IPS-18c (cell line): ENCODE measurements around the gene DIAPH1.
"Not testable (repeated sequence)": the region's sequence is repeated elsewhere in the genome, so short reads cannot be mapped to it uniquely, and the experiment has no call there.

Experiments used
- H3K4me3 ChIP-seq: 2 replicates; pipeline ENCODE4 v1.7.0; 2013; ENCODE audit warnings: low read depth, mild to moderate bottlenecking, low read length, moderate library complexity; ENCODE audit not compliant: insufficient read depth
- H3K9me3 ChIP-seq: one replicate; pipeline ENCODE4 v1.6.1; 2013; ENCODE audit warnings: mild to moderate bottlenecking, low read length, moderate library complexity; ENCODE audit not compliant: control insufficient read depth, insufficient read depth

The DIAPH1 gene

DNA sequence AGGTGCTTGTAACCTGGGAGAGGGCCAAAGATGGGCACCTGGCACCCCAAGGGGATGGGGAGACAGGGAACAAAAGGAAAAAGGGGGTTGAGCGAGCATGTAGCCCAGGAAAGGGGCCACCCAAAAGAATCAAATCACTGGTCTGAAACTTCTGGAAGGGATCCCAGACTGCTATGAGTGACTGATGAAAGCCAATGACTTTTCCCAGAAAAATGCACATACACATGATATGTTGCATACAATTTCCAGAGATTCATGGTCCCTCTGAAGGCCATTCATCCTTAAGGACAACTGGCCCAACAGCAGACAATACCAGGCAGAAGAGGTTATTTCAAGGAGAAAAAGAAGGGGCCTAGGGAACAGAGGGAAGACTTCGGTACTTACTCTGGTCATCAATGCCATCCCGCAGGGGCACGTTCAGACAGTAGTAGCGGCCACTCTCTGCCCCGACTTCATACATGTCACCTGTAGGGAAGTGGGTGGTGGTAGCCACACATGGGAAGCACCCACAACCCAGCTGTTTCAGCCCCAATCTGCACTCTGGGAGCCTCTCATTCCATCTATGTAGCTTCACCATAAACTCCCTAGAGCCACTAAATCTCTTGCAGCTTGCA is 9.5 kb upstream of the DIAPH1 start:
- Histone ChIP-seq H3K9me3 (no peaks in the 10 kb centered on the region), H3K4me3 (no peak overlapping the region)

DNA sequence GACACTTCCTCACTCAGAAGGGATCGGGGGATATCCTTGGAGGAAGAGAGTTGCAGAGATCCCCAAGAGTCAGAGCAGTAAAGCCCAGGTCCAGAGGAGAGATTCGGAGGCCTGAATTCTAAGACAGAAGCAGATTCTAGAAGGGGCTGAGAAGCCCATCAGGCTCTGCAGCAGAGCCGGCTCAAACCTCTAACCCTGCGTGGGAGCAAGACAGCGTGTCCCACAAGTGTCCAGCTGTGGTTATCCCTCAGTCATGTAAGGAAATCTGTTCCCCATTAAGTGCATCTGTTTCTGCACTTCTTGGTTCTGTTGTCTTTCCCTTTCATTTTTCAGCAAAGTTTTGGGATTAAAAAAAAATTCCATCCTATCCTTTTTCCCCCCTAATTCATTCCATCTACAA is 4.8 kb upstream of the DIAPH1 start:
- H3K9me3 ChIP-seq: no peaks in the 10 kb centered on the region
- no peak overlapping the region for H3K4me3 ChIP-seq

DNA sequence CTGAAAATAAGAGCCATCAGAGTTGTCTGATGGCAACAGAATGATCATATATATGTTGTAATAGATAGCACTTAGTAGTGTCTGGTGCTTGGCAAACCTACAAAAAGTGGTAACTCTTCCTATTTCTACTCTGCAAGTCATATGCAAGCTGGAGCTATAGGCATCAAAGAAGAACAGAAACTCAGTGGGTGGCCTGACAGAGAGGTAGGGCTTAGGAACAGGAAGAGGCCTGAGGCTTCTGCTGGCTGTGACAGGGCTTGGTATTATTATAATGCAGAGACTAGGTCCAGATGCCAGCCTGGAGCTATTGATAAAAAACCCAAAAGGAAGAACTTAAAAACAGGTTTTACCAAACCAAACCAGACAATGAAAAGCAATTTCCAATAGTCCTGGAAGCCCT is 4.4 kb upstream of the DIAPH1 start:
- Histone ChIP-seq H3K9me3 (no peaks in the 10 kb centered on the region), H3K4me3 (no peak overlapping the region)

DNA sequence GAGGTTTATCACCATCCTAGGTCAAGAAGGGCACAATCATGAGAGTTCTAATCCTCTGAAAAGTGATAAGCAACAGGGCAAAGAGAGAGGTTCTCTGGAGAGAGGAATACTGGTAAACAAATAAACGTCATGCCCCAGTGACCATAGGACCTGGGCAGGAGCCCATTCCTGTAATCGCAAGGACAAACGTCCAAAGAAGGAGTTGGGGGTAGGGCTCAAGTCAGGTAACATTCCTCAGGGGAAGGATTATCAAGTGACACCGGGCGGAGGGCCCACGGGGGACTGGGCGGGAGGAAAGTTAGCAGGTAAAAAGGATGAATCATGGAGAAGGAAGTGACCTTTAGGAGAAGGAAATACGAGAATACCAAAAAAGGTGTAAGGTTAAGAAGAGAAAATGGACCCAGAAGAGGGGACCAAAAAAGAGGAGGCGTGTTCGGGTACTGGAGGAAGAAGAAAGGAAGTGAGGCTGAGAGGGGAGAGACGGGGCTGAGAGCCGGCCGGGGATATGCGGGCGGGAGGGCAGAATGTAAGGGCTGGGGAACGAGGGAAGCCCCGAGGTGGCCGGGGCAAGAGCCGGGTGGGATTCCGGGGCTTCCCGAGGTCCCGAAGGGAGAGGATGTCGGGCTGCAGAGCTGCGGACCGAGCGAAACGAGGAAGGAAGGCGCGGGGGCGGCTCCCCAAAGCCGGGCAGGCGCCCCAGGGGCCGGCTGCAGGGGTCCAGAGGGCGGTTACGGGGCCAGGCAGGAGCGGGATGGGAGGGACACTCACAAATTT is 583 bp downstream of the DIAPH1 start:
- Histone ChIP-seq H3K4me3 (peak overlapping the region; percentile 87), H3K9me3 (no peaks in the 10 kb centered on the region)

DNA sequence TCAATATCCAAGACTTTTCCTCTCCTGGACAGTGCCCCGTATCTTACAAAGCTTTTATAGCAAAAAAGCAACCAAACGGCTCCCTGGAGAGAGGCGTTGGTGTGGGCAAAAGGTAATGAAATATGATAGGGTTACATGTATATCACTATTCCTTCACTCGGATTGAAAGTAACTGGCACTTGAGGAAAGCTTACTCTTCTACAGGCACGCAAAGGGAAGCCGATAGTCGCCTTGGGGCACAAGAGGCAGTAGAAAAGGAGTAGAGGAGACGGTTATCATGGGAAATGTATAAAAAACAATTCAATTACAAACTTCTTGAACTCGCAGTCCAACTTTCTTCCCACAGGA is 1.1 kb downstream of the DIAPH1 start:
- Histone ChIP-seq H3K4me3 (peak overlapping the region; percentile 87), H3K9me3 (no peaks in the 10 kb centered on the region)

DNA sequence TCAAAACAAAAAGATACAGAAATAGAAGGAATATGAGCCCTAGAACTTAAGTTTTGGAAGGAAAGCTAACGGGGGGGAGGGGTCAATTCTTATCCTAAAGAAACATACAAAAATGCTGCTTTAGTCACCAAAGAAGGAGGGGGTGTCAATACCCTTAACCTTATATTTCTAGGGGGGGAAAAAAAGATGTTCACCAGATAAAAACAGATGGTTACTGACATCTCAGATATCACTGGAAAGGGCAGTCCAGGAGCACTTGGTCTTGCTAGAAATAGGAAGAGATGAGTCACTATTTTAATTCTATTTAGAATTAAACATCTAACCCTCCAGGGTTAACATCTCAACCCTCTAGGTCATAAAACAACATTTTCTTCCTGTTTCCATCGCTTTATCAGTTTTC is 1.7 kb downstream of the DIAPH1 start:
- Histone ChIP-seq H3K4me3 (peak overlapping the region; percentile 87; the same call in 1 of the 2 replicates), H3K9me3 (no peaks in the 10 kb centered on the region)

DNA sequence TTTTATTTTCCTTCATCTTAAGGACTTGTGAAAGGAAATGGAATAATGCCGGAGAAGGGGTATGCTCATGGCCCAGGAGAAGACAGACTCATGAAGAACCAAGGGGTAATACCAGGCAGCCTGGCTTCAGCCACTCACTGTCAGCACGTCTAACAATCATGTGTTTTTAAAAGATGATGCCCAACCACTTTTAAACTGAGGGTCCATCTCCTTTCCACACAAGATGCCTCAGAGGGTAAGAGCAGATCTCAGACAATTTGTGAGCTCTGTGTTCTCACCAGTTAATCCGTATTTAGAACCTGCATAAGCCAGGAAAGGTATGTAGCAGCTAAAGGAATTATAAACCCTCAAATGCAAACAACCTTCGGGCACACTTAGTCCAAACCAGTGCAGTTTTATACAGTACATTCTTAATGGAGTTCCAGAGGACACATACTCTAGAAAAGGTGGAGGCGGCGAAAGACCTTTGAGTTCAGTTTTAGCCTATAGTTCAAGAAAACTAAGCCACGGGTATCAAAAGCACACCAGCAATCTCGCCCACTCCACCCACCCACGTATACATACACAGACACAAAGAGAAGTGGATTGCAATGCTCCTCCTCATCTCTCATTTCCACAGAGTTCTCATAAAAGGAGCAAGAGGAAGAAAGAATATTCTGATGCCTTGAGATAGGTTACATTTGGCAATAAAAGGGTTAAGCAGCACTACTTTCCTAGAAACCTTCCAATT is 2.6 kb downstream of the DIAPH1 start:
- H3K4me3 ChIP-seq: no peak overlapping the region
- H3K9me3 ChIP-seq: no peaks in the 10 kb centered on the region

DNA sequence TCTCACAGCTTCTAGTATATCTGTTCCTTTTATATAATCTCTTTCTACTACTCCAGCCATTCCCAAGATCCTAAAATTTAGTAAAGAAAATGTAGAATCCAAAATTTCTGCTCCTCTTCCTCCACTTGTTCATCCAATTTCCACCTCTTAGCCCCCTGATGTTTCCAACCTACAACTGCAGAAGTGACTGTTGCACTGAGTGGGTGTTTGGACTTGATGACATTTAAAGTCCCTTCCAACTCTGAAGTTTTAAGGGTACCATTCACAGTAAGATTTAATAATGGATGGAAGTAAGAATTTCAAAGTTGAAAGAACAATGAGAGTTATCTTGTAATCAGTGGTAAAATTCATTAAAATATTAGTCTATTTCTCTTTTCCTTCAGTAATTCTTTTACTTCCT is 5.5 kb downstream of the DIAPH1 start:
- H3K9me3 ChIP-seq: no peaks in the 10 kb centered on the region
- no peak overlapping the region for H3K4me3 ChIP-seq

DNA sequence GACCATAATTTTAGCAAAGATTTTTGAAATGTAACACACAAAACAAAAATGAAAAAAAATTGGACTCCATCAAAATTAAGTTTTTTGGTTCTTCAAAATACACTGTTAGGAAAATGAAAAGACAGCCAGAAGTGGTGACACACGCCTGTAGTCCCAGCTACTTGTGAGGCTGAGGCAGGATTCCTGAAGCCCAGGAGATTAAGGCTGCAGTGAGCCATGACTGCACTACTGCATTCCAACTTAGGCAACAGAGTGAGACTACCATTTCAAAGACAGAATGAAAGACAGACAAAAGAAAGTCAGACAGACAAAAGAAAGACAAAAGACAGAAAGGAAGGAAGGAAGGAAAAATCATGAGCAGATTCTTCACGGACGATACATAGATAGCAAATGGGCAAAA is 7.5 kb downstream of the DIAPH1 start:
- Histone ChIP-seq H3K4me3 (no peak overlapping the region), H3K9me3 (no peaks in the 10 kb centered on the region)

DNA sequence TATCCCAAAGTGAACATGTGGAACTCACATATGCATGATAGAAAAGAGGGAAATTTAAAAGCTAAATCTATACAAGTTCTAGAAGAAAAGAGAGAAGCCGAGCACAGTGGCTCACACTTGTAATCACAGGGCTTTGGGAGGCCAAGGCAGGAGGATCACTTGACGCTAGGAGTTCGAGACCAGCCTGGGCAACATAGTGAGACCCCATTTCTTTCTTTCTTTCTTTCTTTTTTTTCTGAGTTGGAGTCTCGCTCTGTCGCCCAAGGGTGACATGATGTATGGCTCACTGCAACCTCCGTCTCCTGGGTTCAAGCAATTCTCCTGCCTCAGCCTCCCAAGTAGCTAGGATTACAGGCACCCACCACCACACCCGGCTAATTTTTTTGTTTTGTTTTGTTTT is 8.9 kb downstream of the DIAPH1 start:
- H3K4me3 ChIP-seq, H3K9me3 ChIP-seq: not testable (repeated sequence)

DNA sequence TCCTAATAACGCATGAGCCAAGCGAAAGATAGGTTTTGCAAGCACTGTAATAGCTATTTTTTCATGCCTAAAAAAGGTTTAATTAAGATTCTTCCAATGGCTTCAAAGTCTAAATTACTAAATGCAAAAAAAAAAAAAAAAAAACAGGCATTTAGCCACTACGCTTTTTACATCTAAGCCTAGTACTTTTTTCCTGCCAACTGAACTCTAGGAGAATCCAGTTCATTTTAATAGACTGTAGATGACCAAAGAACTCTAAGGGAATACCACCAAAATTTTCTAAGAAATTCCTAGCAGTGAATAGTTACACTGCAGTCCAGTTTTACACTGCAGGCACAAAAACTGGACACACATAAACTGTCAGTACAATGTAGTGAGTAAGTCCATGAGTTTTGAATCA is 9.8 kb downstream of the DIAPH1 start:
- H3K9me3 ChIP-seq: no peaks in the 10 kb centered on the region
- no peak overlapping the region for H3K4me3 ChIP-seq

DNA sequence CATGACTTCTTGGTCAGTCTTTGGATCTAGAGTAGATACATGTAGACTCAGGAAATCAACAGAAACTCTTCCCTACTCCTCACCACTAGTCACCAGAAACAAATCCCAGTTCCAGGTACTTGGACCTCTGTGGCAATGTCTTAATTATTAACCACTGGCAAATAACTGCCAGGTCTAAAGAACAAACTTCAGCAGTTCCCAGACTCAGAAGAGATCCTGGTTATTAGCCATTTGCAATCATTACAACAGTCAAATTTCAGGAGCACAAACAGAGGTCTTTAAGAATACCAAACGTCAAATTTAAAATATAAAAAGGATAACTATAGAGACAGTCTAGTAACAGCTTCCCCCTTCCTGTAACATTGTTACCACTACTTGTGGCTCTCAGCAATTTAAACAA is 10.2 kb downstream of the DIAPH1 start:
- Histone ChIP-seq H3K9me3 (no peaks in the 10 kb centered on the region), H3K4me3 (no peak overlapping the region)

DNA sequence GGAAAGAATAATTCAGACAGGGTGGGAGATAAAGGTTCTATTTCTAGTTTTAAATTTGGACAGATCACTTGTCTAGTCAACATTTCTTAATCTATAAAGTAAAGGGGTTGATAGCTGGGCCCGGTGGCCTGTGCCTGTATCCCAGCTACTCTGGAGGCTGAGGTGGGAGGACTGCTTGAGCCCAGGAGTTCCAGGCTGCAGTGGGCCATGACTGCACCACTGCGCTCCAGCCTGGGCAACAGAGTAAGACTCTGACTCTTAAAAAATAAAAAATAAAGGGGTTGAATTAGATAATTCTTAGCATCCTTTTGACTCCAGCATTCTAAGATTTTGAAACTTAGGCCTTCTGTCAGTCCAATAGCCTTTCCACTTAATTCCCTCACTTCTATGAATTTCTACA is 10.8 kb downstream of the DIAPH1 start:
- Histone ChIP-seq H3K4me3 (no peak overlapping the region), H3K9me3 (no peaks in the 10 kb centered on the region)

DNA sequence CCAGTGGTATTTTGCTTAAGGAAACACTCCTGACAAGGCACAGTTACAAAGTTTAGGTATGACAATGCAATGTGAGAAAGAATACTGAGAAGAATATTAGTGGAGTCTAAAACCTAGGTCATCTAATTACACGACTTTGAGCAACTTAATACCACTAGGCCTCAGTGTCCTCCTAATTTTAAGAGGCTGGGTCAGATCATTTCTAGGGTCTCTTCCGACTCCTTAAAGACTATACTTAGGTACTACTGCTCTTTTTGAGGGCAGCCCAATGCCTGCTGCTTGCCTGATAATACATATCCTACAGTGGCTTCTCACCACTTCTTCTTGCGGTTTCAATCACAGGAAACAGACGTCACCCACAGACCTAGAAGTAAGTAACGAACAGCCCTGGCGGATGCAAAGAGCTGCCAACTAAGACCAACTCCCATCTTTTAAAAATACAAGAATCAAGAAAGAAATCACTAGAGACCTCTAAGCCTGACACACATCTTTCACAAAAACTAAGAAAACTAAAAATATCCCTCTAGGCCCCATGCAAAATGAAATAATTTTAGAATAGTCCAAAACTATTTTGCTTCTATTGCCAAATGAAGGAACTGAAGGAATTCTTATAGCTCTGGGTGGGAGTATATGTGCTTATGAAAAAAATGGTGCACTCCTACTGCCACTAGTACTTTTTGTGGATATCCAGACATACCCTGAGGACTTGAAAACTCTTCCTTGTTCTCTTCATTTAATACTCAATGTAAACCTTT is 13.1 kb downstream of the DIAPH1 start:
- Histone ChIP-seq H3K9me3 (no peaks in the 10 kb centered on the region), H3K4me3 (no peak overlapping the region)

DNA sequence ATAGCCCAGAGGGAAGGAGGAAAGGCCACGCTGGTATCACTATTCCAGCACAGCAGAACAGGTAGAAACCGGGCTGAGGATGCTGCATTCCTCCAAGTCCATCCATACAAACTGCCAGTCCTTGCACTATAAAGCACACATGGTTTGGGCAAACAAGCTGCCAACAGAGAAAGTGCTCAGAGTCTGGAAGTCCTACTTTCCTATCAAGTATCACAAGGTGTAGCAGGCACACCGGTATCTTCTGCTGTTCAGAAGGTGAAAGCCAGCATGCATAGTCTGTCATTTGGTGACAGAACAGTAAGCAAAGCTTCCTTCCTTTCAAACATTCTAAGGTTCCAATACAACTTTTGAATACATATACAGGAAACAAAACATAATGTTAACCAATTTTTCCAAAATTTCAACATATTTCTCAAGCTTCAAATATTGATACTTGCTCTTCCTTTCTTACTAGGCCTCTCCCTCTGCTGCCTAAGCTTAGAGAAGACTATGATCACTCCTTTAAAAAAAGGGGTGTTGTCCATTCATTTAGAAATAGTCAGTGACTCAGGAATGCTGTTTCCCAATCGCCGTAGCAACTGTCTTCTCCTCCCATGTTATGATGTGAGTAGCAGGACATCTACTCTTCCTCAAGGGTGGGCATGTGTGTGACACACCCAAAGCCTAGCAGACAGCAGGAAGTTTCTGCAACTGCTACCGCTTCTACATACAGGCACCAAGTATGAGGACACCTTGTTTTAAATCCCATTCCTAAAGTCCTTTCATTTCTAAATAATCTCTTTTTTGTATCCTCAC is 14.7 kb downstream of the DIAPH1 start:
- H3K4me3 ChIP-seq: no peak overlapping the region
- no peaks in the 10 kb centered on the region for H3K9me3 ChIP-seq

DNA sequence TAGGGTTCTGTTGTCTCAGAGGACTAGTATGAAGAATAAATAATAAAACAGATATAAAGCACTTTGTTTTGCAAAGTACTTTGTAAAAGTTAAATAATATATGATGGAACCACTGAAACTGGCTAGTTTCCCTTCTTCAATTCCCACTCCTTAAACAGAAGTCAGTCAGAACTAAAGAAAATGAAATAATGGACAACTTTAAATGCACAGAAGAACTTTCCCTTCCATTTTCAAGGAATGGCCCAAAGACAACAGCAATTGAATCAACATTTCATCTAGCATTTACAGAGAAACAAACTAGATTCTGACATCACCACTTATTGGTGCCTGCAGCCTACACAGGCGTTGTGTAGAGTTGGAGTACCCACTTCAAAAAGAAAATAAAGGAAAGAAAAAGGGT is 16.2 kb downstream of the DIAPH1 start:
- Histone ChIP-seq H3K4me3 (no peak overlapping the region), H3K9me3 (no peaks in the 10 kb centered on the region)
